ENCODE data around the gene BTBD16.
A peak's percentile ranks its signal among the peaks of the same experiment; 100 is the strongest.

The BTBD16 gene

GRCh38 chr10:122362031-122362592, 91.0 kb downstream of the BTBD16 start:
- Mint-ChIP-seq H3K27ac (no peak overlapping the region), H3K9me3 (peaks cover 13% of the 10 kb centered on the region), H3K4me3 (no peak overlapping the region), H3K4me1 (no peaks in the 10 kb centered on the region), H3K36me3 (ENCODE audit: low read depth) (peaks cover 6% of the 10 kb centered on the region), H3K27me3 (ENCODE audit: low read depth) (peaks cover 21% of the 10 kb centered on the region)
- TF ChIP-seq, protein P1, sequence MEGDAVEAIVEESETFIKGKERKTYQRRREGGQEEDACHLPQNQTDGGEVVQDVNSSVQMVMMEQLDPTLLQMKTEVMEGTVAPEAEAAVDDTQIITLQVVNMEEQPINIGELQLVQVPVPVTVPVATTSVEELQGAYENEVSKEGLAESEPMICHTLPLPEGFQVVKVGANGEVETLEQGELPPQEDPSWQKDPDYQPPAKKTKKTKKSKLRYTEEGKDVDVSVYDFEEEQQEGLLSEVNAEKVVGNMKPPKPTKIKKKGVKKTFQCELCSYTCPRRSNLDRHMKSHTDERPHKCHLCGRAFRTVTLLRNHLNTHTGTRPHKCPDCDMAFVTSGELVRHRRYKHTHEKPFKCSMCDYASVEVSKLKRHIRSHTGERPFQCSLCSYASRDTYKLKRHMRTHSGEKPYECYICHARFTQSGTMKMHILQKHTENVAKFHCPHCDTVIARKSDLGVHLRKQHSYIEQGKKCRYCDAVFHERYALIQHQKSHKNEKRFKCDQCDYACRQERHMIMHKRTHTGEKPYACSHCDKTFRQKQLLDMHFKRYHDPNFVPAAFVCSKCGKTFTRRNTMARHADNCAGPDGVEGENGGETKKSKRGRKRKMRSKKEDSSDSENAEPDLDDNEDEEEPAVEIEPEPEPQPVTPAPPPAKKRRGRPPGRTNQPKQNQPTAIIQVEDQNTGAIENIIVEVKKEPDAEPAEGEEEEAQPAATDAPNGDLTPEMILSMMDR (IDR thresholded peaks at IDR 0.05; ENCODE audit: unreplicated experiment in 3 of 3) = no peak

GRCh38 chr10:122362621-122363020, 91.5 kb downstream of the BTBD16 start:
- TF ChIP-seq, protein P1 (IDR thresholded peaks at IDR 0.05; ENCODE audit: unreplicated experiment in 3 of 3) = no peak
- Mint-ChIP-seq H3K27me3 (ENCODE audit: low read depth) (peaks cover 21% of the 10 kb centered on the region), H3K4me1 (no peaks in the 10 kb centered on the region), H3K9me3 (peaks cover 13% of the 10 kb centered on the region), H3K27ac (no peak overlapping the region), H3K4me3 (no peak overlapping the region), H3K36me3 (ENCODE audit: low read depth) (peaks cover 6% of the 10 kb centered on the region)

DNA sequence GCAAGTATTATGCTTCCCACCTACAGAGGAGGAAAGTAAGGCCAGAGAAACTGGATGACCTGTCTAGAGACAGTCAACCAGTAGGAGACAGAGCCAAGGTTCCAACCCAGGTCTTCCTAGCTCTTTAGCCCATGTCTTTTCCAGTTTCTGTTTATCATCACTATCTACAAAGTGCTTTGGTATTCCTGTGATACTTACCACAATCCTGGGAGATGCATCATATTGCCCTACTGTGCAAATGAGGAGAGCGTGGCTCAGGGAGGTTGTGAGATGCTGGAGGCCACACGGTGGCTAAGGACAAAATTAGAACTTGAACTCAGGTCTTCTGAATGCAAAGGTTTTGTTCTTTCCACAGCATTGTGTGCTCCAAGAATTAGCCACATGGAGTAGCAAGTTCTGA, 92.2 kb downstream of the BTBD16 start:
- H3K36me3 Mint-ChIP-seq (ENCODE audit: low read depth) = peaks cover 6% of the 10 kb centered on the region
- H3K27ac Mint-ChIP-seq = no peak overlapping the region
- H3K4me1 Mint-ChIP-seq = peaks cover under 1% of the 10 kb centered on the region
- H3K27me3 Mint-ChIP-seq (ENCODE audit: low read depth) = peaks cover 21% of the 10 kb centered on the region
- H3K4me3 Mint-ChIP-seq = no peak overlapping the region
- peaks cover 9% of the 10 kb centered on the region for H3K9me3 Mint-ChIP-seq
- TF ChIP-seq, protein P1 (IDR thresholded peaks at IDR 0.05; ENCODE audit: unreplicated experiment in 3 of 3) = no peak

DNA sequence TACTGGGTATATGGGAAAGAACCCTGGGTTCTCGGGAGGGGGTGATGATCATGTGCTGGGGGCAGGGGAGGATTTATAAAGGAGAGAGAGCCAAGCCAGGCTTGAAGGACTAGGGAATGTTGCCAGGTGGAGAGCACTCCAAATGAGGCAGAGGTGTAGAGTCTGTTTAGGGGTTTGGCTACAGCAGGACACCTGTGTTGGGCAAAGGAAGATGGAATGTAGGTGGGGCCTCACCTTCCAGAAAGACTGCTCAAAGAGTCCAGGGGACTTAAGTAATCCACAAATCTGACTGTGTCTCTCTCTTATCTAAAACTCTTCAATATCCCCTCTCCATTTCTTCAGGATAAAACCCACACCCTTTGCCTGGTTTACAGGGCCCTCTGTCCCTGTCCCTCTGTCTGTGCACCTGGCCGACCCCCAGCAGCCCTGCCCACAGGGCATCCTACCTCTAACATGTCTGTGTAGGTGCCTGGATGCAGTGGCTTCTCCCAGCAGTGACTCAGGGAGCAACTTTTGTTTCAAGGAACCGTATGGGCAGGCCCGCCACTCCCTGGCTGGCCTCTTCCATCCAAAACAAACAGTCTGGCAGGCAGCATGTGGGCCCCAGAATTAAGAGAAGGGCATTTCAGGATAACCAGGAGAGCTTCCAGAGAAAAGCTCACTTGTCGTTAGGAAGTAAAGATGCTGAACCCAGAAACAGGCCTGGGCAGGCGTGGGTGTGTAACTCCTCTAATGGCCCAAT, 92.8 kb downstream of the BTBD16 start:
- Mint-ChIP-seq H3K27me3 (ENCODE audit: low read depth) (peaks cover 21% of the 10 kb centered on the region), H3K4me3 (no peak overlapping the region), H3K9me3 (peaks cover 3% of the 10 kb centered on the region), H3K4me1 (peaks cover 6% of the 10 kb centered on the region), H3K27ac (no peak overlapping the region), H3K36me3 (ENCODE audit: low read depth) (peaks cover under 1% of the 10 kb centered on the region)
- TF ChIP-seq, protein P1 (IDR thresholded peaks at IDR 0.05; ENCODE audit: unreplicated experiment in 3 of 3) = no peak

DNA sequence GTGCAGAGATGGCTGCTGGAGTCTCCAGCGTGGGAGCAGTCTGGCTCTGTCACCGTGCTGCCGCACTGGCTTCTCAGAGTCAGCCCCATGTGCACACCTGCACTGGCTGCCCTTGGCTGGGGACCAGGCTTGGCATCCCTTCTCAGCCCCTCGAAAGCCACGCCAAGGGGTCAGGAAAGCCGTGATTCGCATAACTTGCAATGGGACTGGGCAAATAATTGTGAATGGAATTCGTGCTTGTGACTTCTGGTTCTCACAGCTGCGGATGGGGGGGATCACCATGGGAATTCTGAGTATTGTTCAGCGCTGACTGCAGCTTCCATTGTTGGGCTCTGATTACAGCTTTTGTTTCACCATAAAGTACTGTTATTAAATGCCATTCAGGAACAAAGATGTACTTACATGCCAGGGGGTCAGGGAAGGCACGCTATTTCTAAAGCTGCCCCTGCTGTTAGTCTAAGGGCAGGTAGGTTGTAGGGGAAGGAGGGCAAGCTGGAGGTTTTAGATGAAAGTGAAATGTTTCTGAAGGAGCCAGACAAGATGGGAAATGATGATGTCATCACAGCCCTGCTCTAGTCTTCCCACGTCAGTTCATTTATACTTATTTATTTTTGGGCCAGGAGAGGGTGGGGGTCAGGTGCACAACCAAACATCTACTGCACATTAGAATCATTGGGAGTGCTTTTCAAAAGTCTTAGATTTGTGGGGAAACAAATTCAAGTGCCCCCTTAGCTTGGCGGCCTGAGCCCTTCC, 97.6 kb downstream of the BTBD16 start:
- Mint-ChIP-seq H3K36me3 (ENCODE audit: low read depth) (no peaks in the 10 kb centered on the region), H3K4me3 (no peak overlapping the region), H3K27me3 (ENCODE audit: low read depth) (peaks cover 26% of the 10 kb centered on the region), H3K9me3 (peaks cover 3% of the 10 kb centered on the region), H3K27ac (peak overlapping the region in 2 of 3 experiments; percentile 13 to 37), H3K4me1 (peaks cover 20% of the 10 kb centered on the region)
- TF ChIP-seq, protein P1 (IDR thresholded peaks at IDR 0.05; ENCODE audit: unreplicated experiment in 3 of 3) = no peak

All from nephron (organoid).